SJCRH30 (cell line): ENCODE data around the gene BOD1L1. TPM values are rescaled to one million over a fixed set of nuclear protein-coding genes. Genes with fewer than 3 reads are reported as not detected.

Source experiments
- DNase-seq, 2 experiments: peaks; one replicate each; pipeline ENCODE4 v3.0.0-alpha.2; 2015 to 2020
- H3K27ac ChIP-seq: fragments of 250-450 bp; sonication (Bioruptor Pico); 2 replicates; pipeline ENCODE4 v1.5.1; 2020; ENCODE audit warnings: mild to moderate bottlenecking, moderate library complexity
- H3K27me3 ChIP-seq: fragments of 250-450 bp; sonication (Bioruptor Pico); 2 replicates; pipeline ENCODE4 v1.5.1; 2020; ENCODE audit warnings: mild to moderate bottlenecking, moderate library complexity
- H3K36me3 ChIP-seq: fragments of 250-450 bp; sonication (Bioruptor Pico); 2 replicates; pipeline ENCODE4 v1.5.1; 2020; ENCODE audit warnings: mild to moderate bottlenecking, moderate library complexity
- H3K4me1 ChIP-seq: fragments of 250-450 bp; sonication (Bioruptor Pico); 2 replicates; pipeline ENCODE4 v1.5.1; 2020; ENCODE audit warnings: mild to moderate bottlenecking, moderate library complexity
- H3K4me3 ChIP-seq: fragments of 250-450 bp; sonication (Bioruptor Pico); 2 replicates; pipeline ENCODE4 v1.5.1; 2020; ENCODE audit warnings: mild to moderate bottlenecking, moderate library complexity
- H3K9me3 ChIP-seq: fragments of 250-450 bp; sonication (Bioruptor Pico); replicated peaks from 2 replicates; pipeline ENCODE4 v1.5.1; 2020; ENCODE audit warnings: mild to moderate bottlenecking, moderate library complexity
- total RNA-seq: library from RNA; depleted of rRNA; stranded (reverse); fragments of >200 nt; shearing (Covaris generic); gene quantifications from 2 replicates; pipeline ENCODE4 v1.2.3, GENCODE V29; 2014; rRNA removed

Gene BOD1L1
- total RNA-seq: 32.7 and 37.7 TPM in 2 replicates

GRCh38 chr4:13627606-13628311 is at the start of gene BOD1L1:
Gene BOD1L1, minus strand, starts transcription at chr4:13627725. Its CDS starts 138 bp downstream, at chr4:13627587.
- peak within 1 kb of the TSS; percentile 73 for H3K4me3 ChIP-seq
- H3K9me3 ChIP-seq: no peaks in the 10 kb centered on the region
- H3K27ac ChIP-seq: peak within 1 kb of the TSS; percentile 70
- H3K27me3 ChIP-seq: no peaks in the 10 kb centered on the region
- H3K4me1 ChIP-seq: peaks cover 4% of the 10 kb centered on the region; the same call in 1 of the 2 replicates
- DNase-seq: peak; percentile 81 to 87
- no peaks in the 10 kb centered on the region for H3K36me3 ChIP-seq

GRCh38 chr4:13674971-13675370 is 47.4 kb upstream of the BOD1L1 start:
- no peak for DNase-seq
- Histone ChIP-seq H3K27me3 (0 out of 2 replicates have a peak, but pooled peaks cover 3% of the 10 kb centered on the region), H3K27ac (no peak overlapping the region), H3K36me3 (no peaks in the 10 kb centered on the region), H3K9me3 (no peaks in the 10 kb centered on the region; the same call in 1 of the 2 replicates), H3K4me1 (no peaks in the 10 kb centered on the region), H3K4me3 (no peak overlapping the region)

DNA sequence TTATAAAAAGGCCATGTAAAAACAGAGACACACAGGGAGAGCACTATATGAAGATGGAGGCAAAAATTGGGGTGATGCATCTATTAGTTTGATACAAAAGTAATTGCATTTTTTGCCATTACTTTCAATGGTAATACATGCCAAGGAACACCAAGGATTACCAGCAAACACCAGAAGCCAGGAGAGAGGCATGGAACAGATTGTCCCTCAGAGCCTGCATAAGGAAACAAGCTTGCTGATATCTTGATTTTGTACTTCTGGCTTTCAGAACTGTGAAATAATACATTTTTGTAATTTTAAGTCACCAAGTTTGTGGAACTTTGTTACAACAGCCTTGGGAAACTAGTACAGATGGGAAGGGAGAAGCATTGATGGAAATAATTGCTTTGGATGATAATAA is 45.6 kb upstream of the BOD1L1 start:
- Histone ChIP-seq H3K27me3 (0 out of 2 replicates have a peak, but pooled peaks cover 3% of the 10 kb centered on the region), H3K27ac (no peak overlapping the region), H3K4me1 (no peaks in the 10 kb centered on the region), H3K4me3 (no peak overlapping the region), H3K9me3 (no peaks in the 10 kb centered on the region; the same call in 1 of the 2 replicates), H3K36me3 (no peaks in the 10 kb centered on the region)
- DNase-seq: no peak

DNA sequence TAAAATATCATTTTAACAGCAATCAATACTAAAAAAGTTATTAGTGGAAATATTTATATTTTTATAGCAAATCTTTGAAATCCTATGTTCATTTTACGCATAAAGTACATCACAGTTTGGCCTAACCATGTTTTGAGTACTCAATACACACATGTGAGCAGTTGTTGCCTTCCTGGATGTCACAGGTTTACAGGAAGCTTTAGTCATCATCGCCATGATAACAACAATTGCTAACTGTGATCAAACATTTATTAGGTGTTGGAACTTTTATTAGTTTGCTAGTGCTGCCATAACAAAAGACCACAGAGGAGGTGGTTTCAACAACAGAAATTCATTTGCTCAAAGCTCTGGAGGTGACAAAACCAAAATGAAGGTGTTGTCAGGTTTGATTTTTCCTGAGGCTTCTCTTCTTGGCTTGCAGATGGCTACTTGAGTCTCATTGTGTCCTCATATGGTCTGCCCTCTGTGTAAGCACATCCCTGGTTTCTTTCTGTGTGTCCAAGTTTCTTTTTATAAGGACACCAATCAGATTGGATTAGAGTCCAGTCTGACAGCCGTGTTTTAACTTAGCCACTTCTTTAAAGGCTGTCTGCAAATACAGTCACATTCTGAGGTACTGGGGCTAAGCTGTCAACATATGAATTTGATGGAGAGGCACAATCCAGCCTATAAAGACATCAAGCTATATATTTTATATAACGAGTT is 43.1 kb upstream of the BOD1L1 start:
- H3K27ac ChIP-seq: no peak overlapping the region
- 0 out of 2 replicates have a peak, but pooled peaks cover 3% of the 10 kb centered on the region for H3K27me3 ChIP-seq

GRCh38 chr4:13665701-13666660 is 38.5 kb upstream of the BOD1L1 start:
- DNase-seq: no peak
- Histone ChIP-seq H3K27ac (no peak overlapping the region), H3K9me3 (no peaks in the 10 kb centered on the region; the same call in 1 of the 2 replicates), H3K27me3 (0 out of 2 replicates have a peak, but pooled peaks cover 3% of the 10 kb centered on the region), H3K4me3 (no peak overlapping the region), H3K4me1 (no peaks in the 10 kb centered on the region), H3K36me3 (no peaks in the 10 kb centered on the region)

More for the DNA sequence above, 43.1 kb upstream of the BOD1L1 start:
- DNase-seq: no peak
- H3K4me1 ChIP-seq: no peaks in the 10 kb centered on the region
- H3K4me3 ChIP-seq: no peak overlapping the region
- H3K9me3 ChIP-seq: no peaks in the 10 kb centered on the region; the same call in 1 of the 2 replicates
- H3K36me3 ChIP-seq: no peaks in the 10 kb centered on the region

GRCh38 chr4:13659341-13660070 is 32.0 kb upstream of the BOD1L1 start:
- no peaks in the 10 kb centered on the region for H3K4me1 ChIP-seq
- H3K36me3 ChIP-seq: no peaks in the 10 kb centered on the region
- no peak overlapping the region for H3K27ac ChIP-seq
- H3K9me3 ChIP-seq: no peaks in the 10 kb centered on the region
- H3K27me3 ChIP-seq: no peaks in the 10 kb centered on the region
- no peak overlapping the region for H3K4me3 ChIP-seq
- no peak for DNase-seq

GRCh38 chr4:13656569-13657405 is 29.3 kb upstream of the BOD1L1 start:
- H3K9me3 ChIP-seq: no peaks in the 10 kb centered on the region
- H3K27me3 ChIP-seq: no peaks in the 10 kb centered on the region
- peak; percentile 17 to 73 for DNase-seq
- no peak overlapping the region for H3K4me3 ChIP-seq
- no peaks in the 10 kb centered on the region for H3K4me1 ChIP-seq
- no peaks in the 10 kb centered on the region for H3K36me3 ChIP-seq
- H3K27ac ChIP-seq: no peak overlapping the region

GRCh38 chr4:13654162-13654797 is 26.8 kb upstream of the BOD1L1 start:
- Histone ChIP-seq H3K9me3 (no peaks in the 10 kb centered on the region), H3K4me1 (no peaks in the 10 kb centered on the region), H3K27me3 (no peaks in the 10 kb centered on the region; the same call in 1 of the 2 replicates), H3K36me3 (no peaks in the 10 kb centered on the region), H3K27ac (no peak overlapping the region), H3K4me3 (peak overlapping the region; percentile 40)
- peak; percentile 71 to 82 for DNase-seq

DNA sequence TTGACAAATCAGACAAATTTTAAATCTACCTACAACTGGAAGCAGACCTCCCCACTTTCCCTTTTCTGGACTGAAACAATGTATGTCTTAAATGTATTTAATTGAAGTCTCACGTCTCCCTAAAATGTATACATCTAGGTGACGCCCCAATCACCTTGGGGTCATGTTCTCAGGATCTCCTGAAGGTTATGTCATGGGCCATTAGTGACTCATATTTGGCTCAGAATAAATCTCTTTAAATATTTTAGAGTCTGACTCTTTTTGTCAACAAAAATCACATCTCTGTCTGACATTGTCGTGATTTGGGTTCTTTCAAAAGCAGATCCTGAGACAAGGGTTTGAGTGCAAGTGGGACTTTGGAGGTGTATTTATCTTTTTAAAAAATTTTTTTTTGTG is 26.2 kb upstream of the BOD1L1 start:
- H3K36me3 ChIP-seq: no peaks in the 10 kb centered on the region
- no peak for DNase-seq
- H3K4me1 ChIP-seq: no peaks in the 10 kb centered on the region
- no peaks in the 10 kb centered on the region; the same call in 1 of the 2 replicates for H3K27me3 ChIP-seq
- no peak overlapping the region for H3K27ac ChIP-seq
- H3K4me3 ChIP-seq: no peak overlapping the region
- H3K9me3 ChIP-seq: no peaks in the 10 kb centered on the region

GRCh38 chr4:13647031-13647430 is 19.5 kb upstream of the BOD1L1 start:
- no peaks in the 10 kb centered on the region for H3K36me3 ChIP-seq

DNA sequence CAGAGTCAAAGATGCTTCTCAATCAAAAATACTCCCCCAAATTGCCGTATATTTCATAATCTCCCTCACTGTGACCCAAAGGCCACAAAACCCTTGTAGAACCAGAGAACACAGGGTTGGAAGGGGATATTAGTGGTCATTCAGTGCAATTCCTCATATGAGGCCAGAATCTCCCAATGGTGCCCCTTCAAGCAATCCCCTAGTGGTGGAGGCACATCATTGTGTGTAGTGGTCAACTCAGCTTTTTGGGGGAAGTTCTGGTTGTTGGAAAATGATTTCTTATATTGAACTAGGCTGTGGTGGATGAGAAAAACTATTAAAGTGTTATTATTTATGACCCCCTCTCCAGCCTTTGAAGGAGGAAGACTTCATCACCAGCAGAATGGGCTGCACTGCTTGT is 17.6 kb upstream of the BOD1L1 start:
- peaks cover 10% of the 10 kb centered on the region for H3K27me3 ChIP-seq
- no peaks in the 10 kb centered on the region for H3K4me1 ChIP-seq
- no peak overlapping the region for H3K4me3 ChIP-seq
- no peak overlapping the region for H3K27ac ChIP-seq
- no peak for DNase-seq
- no peaks in the 10 kb centered on the region for H3K36me3 ChIP-seq
- H3K9me3 ChIP-seq: no peaks in the 10 kb centered on the region

More at GRCh38 chr4:13647031-13647430, 19.5 kb upstream of the BOD1L1 start:
- Histone ChIP-seq H3K9me3 (no peaks in the 10 kb centered on the region), H3K27ac (no peak overlapping the region), H3K4me1 (no peaks in the 10 kb centered on the region), H3K27me3 (peaks cover 10% of the 10 kb centered on the region), H3K4me3 (no peak overlapping the region)
- DNase-seq: no peak

DNA sequence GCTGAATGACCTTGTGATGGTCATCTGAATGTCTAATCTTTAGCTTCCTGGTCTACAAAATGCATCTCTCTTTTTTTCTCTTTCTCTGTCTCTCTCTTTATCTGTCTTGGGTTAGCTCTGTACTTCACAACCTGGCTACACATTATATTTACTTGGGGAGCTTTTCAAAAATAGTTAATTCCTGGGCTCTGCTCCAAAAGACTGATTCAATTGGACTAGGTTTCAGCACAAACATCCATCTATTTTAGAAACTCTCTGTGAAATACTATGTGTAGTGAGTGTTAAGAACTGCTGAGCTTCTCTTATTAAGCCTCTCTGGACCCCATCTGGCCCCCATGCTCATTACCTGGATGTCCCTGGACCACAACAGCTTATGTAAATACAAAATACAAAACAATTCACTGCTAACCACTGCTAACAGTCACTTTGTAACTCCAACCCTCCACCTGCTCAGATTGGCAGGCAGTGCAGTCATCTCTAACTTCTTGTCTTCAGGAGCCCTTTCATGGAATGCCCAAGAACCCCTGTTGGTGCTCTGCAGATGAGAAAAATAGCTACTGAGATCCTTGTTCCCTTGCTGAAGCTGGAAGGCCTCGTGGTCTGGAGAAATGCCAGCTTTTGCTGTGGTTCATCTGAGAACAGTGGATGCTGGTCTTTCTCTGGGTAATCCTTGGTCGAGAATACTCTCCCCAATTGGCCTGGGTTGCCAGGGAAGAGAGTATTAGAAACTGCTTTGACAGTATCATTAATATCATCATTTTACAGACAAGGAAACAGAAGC is 14.8 kb upstream of the BOD1L1 start:
- Histone ChIP-seq H3K4me3 (no peak overlapping the region), H3K9me3 (no peaks in the 10 kb centered on the region), H3K27me3 (peaks cover 10% of the 10 kb centered on the region), H3K27ac (no peak overlapping the region), H3K4me1 (no peaks in the 10 kb centered on the region), H3K36me3 (no peaks in the 10 kb centered on the region)
- peak in 1 of 2 experiments; percentile 18 for DNase-seq
